H1 (cell line): ENCODE data around the gene ZSCAN12. TPM values are rescaled to one million over a fixed set of nuclear protein-coding genes. Genes with fewer than 3 reads are reported as not detected.

Experiments used
- CTCF ChIA-PET: fragments of 300-600 bp; sonication (Branson Sonifier 250); formaldehyde crosslinking; loops from one replicate; lab custom pipeline; 2021; ENCODE audit not compliant: partially characterized antibody; lab: Charles Lee
- POLR2A ChIA-PET: fragments of 300-600 bp; sonication (Branson Sonifier 250); formaldehyde crosslinking; loops from one replicate; lab custom pipeline; 2021; ENCODE audit warnings: inconsistent platforms; ENCODE audit not compliant: partially characterized antibody; lab: Charles Lee
- DNase-seq, 2 experiments: peaks; one replicate each; pipeline versions ENCODE4 v3.0.0 to v3.0.0-alpha.2; 2010 to 2022; ENCODE audit warnings: low spot score in 2 of 2, low read depth in 1 of 2, mixed read lengths in 1 of 2
- FAIRE-seq: peaks from 2 replicates; lab custom pipeline; 2011; peaks lifted over from hg19 to GRCh38; lab: Jason Lieb, UNC
- H2AFZ ChIP-seq: 2 replicates; pipeline ENCODE4 v1.8.1; 2012; ENCODE audit warnings: low read length, inconsistent platforms
- H2AK5ac ChIP-seq: 2 replicates; pipeline ENCODE4 v1.6.1; 2013; ENCODE audit warnings: low read depth, low read length
- H2BK120ac ChIP-seq: replicated peaks from 2 replicates; pipeline ENCODE3; 2013; ENCODE audit warnings: low read depth, low read length, inconsistent platforms
- H2BK12ac ChIP-seq: 2 replicates; pipeline ENCODE4 v1.6.1; 2013; ENCODE audit warnings: low read depth, low read length
- H2BK15ac ChIP-seq: 2 replicates; pipeline ENCODE4 v1.6.1; 2013; ENCODE audit warnings: low read length
- H2BK20ac ChIP-seq: 2 replicates; pipeline ENCODE4 v1.6.1; 2013; ENCODE audit warnings: low read length
- H2BK5ac ChIP-seq: 2 replicates; pipeline ENCODE4 v1.6.1; 2013; ENCODE audit warnings: low read depth, low read length
- H3K14ac ChIP-seq: 2 replicates; pipeline ENCODE4 v1.6.1; 2013; ENCODE audit warnings: inconsistent platforms; ENCODE audit not compliant: insufficient read length
- H3K18ac ChIP-seq: 2 replicates; pipeline ENCODE4 v1.6.1; 2013; ENCODE audit warnings: low read length; ENCODE audit errors: extremely low read depth
- H3K23ac ChIP-seq: 2 replicates; pipeline ENCODE4 v1.6.1; 2013; ENCODE audit warnings: inconsistent platforms; ENCODE audit not compliant: insufficient read length
- H3K23me2 ChIP-seq: 2 replicates; pipeline ENCODE4 v1.6.1; 2013; ENCODE audit warnings: low read depth, low read length
- H3K27ac ChIP-seq: 2 replicates; pipeline ENCODE4 v1.6.1; 2011; ENCODE audit warnings: low read depth, low read length, inconsistent platforms
- H3K27me3 ChIP-seq, 4 experiments: replicated peaks in 1 of 4; 1 replicate in 1 of 4; 2 replicates in 3 of 4; pipeline versions ENCODE4 v1.6.1 to v1.8.1; 2011 to 2013; ENCODE audit warnings: low read length in 3 of 4, mild to moderate bottlenecking in 3 of 4, inconsistent platforms in 2 of 4, mixed read lengths in 2 of 4, moderate library complexity in 1 of 4; ENCODE audit not compliant: control insufficient read depth in 3 of 4, insufficient read depth in 3 of 4; ENCODE audit errors: extremely low read depth in 1 of 4
- H3K36me3 ChIP-seq, 4 experiments: 2 replicates each; pipeline versions ENCODE4 v1.6.1 to v1.8.1; 2011 to 2013; ENCODE audit warnings: mild to moderate bottlenecking in 4 of 4, low read length in 3 of 4, moderate library complexity in 2 of 4, control low read depth in 1 of 4, inconsistent platforms in 1 of 4; ENCODE audit not compliant: insufficient read depth in 4 of 4, control insufficient read depth in 2 of 4
- H3K4ac ChIP-seq: replicated peaks from 2 replicates; pipeline ENCODE3; 2013; ENCODE audit warnings: low read length, low read depth, mixed read lengths, inconsistent platforms; ENCODE audit not compliant: insufficient read length
- H3K4me1 ChIP-seq, 4 experiments: replicated peaks in 1 of 4; 1 replicate in 1 of 4; 2 replicates in 3 of 4; pipeline versions ENCODE4 v1.6.1 to v1.8.1; 2011 to 2013; ENCODE audit warnings: low read length in 3 of 4, inconsistent platforms in 2 of 4, mixed read lengths in 1 of 4; ENCODE audit not compliant: insufficient read depth in 4 of 4, control insufficient read depth in 3 of 4
- H3K4me2 ChIP-seq, 2 experiments: 2 replicates each; pipeline versions ENCODE4 v1.6.1 to v1.8.1; 2011 to 2013; ENCODE audit warnings: low read depth in 2 of 2, low read length in 2 of 2, control low read depth in 1 of 2, inconsistent platforms in 1 of 2, mild to moderate bottlenecking in 1 of 2; ENCODE audit not compliant: insufficient read depth in 1 of 2
- H3K4me3 ChIP-seq, 4 experiments: fragments of 200-600, 300-600 bp in 1 of 4; sonication (generic), shearing (Covaris generic), sonication (Bioruptor Twin) in 1 of 4; 2 replicates each; pipeline versions ENCODE4 v1.5.1 to v1.8.1; 2011 to 2016; ENCODE audit warnings: low read length in 4 of 4, low read depth in 3 of 4, control low read depth in 2 of 4, inconsistent platforms in 2 of 4, mild to moderate bottlenecking in 2 of 4, mixed read lengths in 1 of 4, moderate library complexity in 1 of 4; ENCODE audit not compliant: insufficient read depth in 2 of 4; ENCODE audit errors: extremely low read depth in 1 of 4
- H3K56ac ChIP-seq: replicated peaks from 2 replicates; pipeline ENCODE3; 2013; ENCODE audit warnings: low read depth, mild to moderate bottlenecking, mixed read lengths, low read length, inconsistent platforms; ENCODE audit not compliant: insufficient read length
- H3K79me1 ChIP-seq: 2 replicates; pipeline ENCODE4 v1.6.1; 2013; ENCODE audit warnings: low read depth, low read length, control low read depth
- H3K79me2 ChIP-seq, 2 experiments: 2 replicates each; pipeline versions ENCODE4 v1.6.1 to v1.8.1; 2012 to 2013; ENCODE audit warnings: low read length in 2 of 2, mild to moderate bottlenecking in 2 of 2, inconsistent platforms in 1 of 2; ENCODE audit not compliant: insufficient read depth in 2 of 2, control insufficient read depth in 1 of 2
- H3K9ac ChIP-seq, 4 experiments: replicated peaks in 1 of 4; 1 replicate in 1 of 4; 2 replicates in 3 of 4; pipeline versions ENCODE4 v1.6.1 to v1.8.1; 2011 to 2013; ENCODE audit warnings: low read depth in 3 of 4, low read length in 3 of 4, control low read depth in 2 of 4, mild to moderate bottlenecking in 2 of 4, moderate library complexity in 2 of 4, inconsistent platforms in 1 of 4; ENCODE audit errors: extremely low read depth in 1 of 4
- H3K9me3 ChIP-seq, 2 experiments: 2 replicates each; pipeline versions ENCODE4 v1.6.1 to v1.8.1; 2012 to 2013; ENCODE audit warnings: mild to moderate bottlenecking in 2 of 2, moderate library complexity in 2 of 2, control low read depth in 1 of 2, inconsistent platforms in 1 of 2, low read depth in 1 of 2, low read length in 1 of 2, mixed read lengths in 1 of 2; ENCODE audit not compliant: insufficient read depth in 2 of 2
- H4K20me1 ChIP-seq, 2 experiments: replicated peaks in 1 of 2; 2 replicates each; pipeline versions ENCODE3 to v1.8.1; 2011 to 2013; ENCODE audit warnings: inconsistent platforms in 2 of 2, low read length in 2 of 2, mild to moderate bottlenecking in 1 of 2; ENCODE audit not compliant: insufficient read depth in 2 of 2, control insufficient read depth in 1 of 2
- H4K5ac ChIP-seq: 2 replicates; pipeline ENCODE4 v1.6.1; 2013; ENCODE audit warnings: low read length, low read depth, mixed read lengths, inconsistent platforms; ENCODE audit not compliant: insufficient read length
- H4K8ac ChIP-seq: 2 replicates; pipeline ENCODE4 v1.8.0; 2013; ENCODE audit warnings: mild to moderate bottlenecking, moderate library complexity, low read length, inconsistent platforms; ENCODE audit not compliant: insufficient read depth; ENCODE audit errors: extremely low read depth
- H4K91ac ChIP-seq: replicated peaks from 2 replicates; pipeline ENCODE3; 2013; ENCODE audit warnings: low read length, mixed read lengths, inconsistent platforms; ENCODE audit not compliant: insufficient read length
- EP300 ChIP-seq, 2 experiments: IDR thresholded peaks; 1 replicate in 1 of 2; 2 replicates in 1 of 2; pipeline ENCODE4 v1.6.1; 2011 to 2012; ENCODE audit warnings: low read depth in 2 of 2, low read length in 2 of 2, mild to moderate bottlenecking in 2 of 2, borderline replicate concordance in 1 of 2, inconsistent platforms in 1 of 2, moderate library complexity in 1 of 2
- HDAC6 ChIP-seq: IDR thresholded peaks from one replicate; pipeline ENCODE4 v1.7.1; 2012; ENCODE audit warnings: low read depth, mild to moderate bottlenecking, inconsistent platforms, low read length, moderate library complexity
- JUN ChIP-seq: IDR thresholded peaks from 2 replicates; pipeline ENCODE4 v1.6.1; 2011; ENCODE audit warnings: low read depth, mild to moderate bottlenecking, improper control_type of control experiment, low read length
- RFX5 ChIP-seq: IDR thresholded peaks from 2 replicates; pipeline ENCODE4 v1.6.1; 2011; ENCODE audit warnings: low read depth, low read length, improper control_type of control experiment, borderline replicate concordance
- SUZ12 ChIP-seq: fragments of 200-600 bp; sonication (generic); IDR thresholded peaks from 2 replicates; pipeline ENCODE4 v1.6.1; 2012; ENCODE audit warnings: mild to moderate bottlenecking, inconsistent platforms, low read length, moderate library complexity, mixed read lengths
- TEAD4 ChIP-seq: IDR thresholded peaks from 2 replicates; pipeline ENCODE4 v1.6.1; 2012; ENCODE audit warnings: low read depth, low read length, inconsistent platforms, mixed read lengths
- WGBS, 2 experiments: shearing (Covaris generic) in 1 of 2; methylation state at CpG; one replicate each; pipeline versions ENCODE4 v1.1.6 to v1.1.7; 2013 to 2015; ENCODE audit warnings: low lambda C conversion rate in 2 of 2, mixed read lengths in 2 of 2, inconsistent platforms in 1 of 2, low coverage in 1 of 2, missing lambda C conversion rate in 1 of 2; ENCODE audit not compliant: insufficient replicate concordance in 2 of 2, insufficient coverage in 1 of 2, insufficient read length in 1 of 2; ENCODE audit errors: extremely low coverage in 1 of 2, missing lambda C conversion rate in 1 of 2; 5-methylcytosine and 5-hydroxymethylcytosine counted together
- polyA plus RNA-seq, 7 experiments: library from polyadenylated mRNA; depleted of rRNA in 3 of 7; stranded (reverse) in 5 of 7; unstranded in 2 of 7; fragments of >200 nt in 5 of 7; fragments of 200-250 nt in 2 of 7; gene quantifications; 1 replicate in 5 of 7; 2 replicates in 1 of 7; 4 replicates in 1 of 7; pipeline versions ENCODE4 v1.2.1 to v1.2.3, GENCODE V29; 2011 to 2013; ENCODE audit warnings: missing spikeins in 2 of 7, mixed read lengths in 2 of 7
- total RNA-seq: library from RNA; stranded (reverse); fragmentation: NEBNext Ultra II Directional; extraction: Animal tissue kit (Norgen Biotek cat#: 25700); gene quantifications from 2 replicates; pipeline ENCODE4 v1.2.1, GENCODE V29; 2021
- TF ChIP-seq, protein P1 (sequence below): IDR thresholded peaks from 2 replicates; pipeline ENCODE4 v1.6.1; 2012; ENCODE audit warnings: low read length, inconsistent platforms
- TF ChIP-seq, protein P2 (sequence below), 3 experiments: IDR thresholded peaks; 1 replicate in 2 of 3; 2 replicates in 1 of 3; pipeline versions ENCODE4 v1.5.1 to v1.6.1; 2011; ENCODE audit warnings: low read length in 3 of 3, mild to moderate bottlenecking in 3 of 3, inconsistent platforms in 2 of 3, low read depth in 1 of 3, moderate library complexity in 1 of 3; ENCODE audit not compliant: insufficient read depth in 1 of 3; ENCODE audit errors: control extremely low read depth in 1 of 3
- TF ChIP-seq, protein P3 (sequence below): IDR thresholded peaks from 2 replicates; pipeline ENCODE4 v1.6.1; 2012; ENCODE audit warnings: inconsistent platforms

ZSCAN12 gene
- total and polyA plus RNA-seq, 2 of the 8 experiments (the other 6 are each of a cell fraction or from before 2014, with no cell fraction given), result 2.2 to 9.6 TPM

DNA sequence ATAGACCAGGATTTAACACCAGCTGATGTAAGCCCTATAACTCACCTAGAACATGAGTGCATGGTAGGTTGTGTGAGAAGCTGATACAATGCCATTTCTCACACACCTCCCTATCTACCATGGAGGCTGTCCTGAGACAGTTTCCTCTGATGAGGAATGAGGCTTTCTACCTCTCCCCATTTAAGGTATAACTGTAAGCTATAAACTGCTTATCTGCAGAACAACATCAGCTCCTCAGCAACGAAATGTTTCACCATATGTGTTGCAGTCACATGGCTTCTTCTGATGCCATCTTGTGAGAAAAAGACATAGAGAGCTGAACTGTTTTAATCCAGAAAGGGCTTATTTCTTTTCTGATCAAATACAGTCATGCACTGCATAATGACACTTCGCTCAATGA is 29.1 kb downstream of the ZSCAN12 start:
- Histone ChIP-seq H3K4me2 (no peak overlapping the region), H3K27me3 (no peaks in the 10 kb centered on the region), H2BK20ac (no peak overlapping the region), H3K23me2 (no peaks in the 10 kb centered on the region), H4K5ac (no peak overlapping the region), H2BK12ac (no peak overlapping the region), H3K79me1 (no peaks in the 10 kb centered on the region), H3K4me3 (no peak overlapping the region), H2AK5ac (no peak overlapping the region), H4K20me1 (no peaks in the 10 kb centered on the region), H2AFZ (no peak overlapping the region), H2BK15ac (no peak overlapping the region), H3K9ac (no peak overlapping the region), H2BK5ac (no peak overlapping the region), H3K14ac (no peak overlapping the region), H4K91ac (no peak overlapping the region), H3K36me3 (peaks cover 4 to 10% (median 8%) of the 10 kb centered on the region in 4 experiments; a peak in 5 of 8 replicates), H3K4ac (no peak overlapping the region), H2BK120ac (no peak overlapping the region), H4K8ac (no peak overlapping the region), H3K79me2 (no peaks in the 10 kb centered on the region), H3K23ac (no peak overlapping the region), H3K18ac (no peak overlapping the region), H3K56ac (no peak overlapping the region), H3K27ac (no peak overlapping the region), H3K9me3 (no peaks in the 10 kb centered on the region), H3K4me1 (no peaks in the 10 kb centered on the region)
- FAIRE-seq, result no peak
- POLR2A ChIA-PET, result interaction anchor here (1.0 to 2.4 kb wide), 4 partner anchors 13 to 34 kb away, joined by 3 to 7 read pairs (median 6); partner anchors contain the start of gene ZSCAN31
- DNase-seq, result no peak
- CTCF ChIA-PET, result interaction anchor here (0.7 to 2.1 kb wide), 2 partner anchors 13 to 32 kb away, joined by 3 to 11 read pairs; no protein-coding TSS in a partner anchor
- WGBS, 2 experiments, result 89% methylated on average over 2 of the region's 2 CpGs; no CpG with 5 or more reads in 1 of the 2 experiments
- TF ChIP-seq, protein P1, sequence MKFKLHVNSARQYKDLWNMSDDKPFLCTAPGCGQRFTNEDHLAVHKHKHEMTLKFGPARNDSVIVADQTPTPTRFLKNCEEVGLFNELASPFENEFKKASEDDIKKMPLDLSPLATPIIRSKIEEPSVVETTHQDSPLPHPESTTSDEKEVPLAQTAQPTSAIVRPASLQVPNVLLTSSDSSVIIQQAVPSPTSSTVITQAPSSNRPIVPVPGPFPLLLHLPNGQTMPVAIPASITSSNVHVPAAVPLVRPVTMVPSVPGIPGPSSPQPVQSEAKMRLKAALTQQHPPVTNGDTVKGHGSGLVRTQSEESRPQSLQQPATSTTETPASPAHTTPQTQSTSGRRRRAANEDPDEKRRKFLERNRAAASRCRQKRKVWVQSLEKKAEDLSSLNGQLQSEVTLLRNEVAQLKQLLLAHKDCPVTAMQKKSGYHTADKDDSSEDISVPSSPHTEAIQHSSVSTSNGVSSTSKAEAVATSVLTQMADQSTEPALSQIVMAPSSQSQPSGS, result no peak
- TF ChIP-seq JUN (no peak), HDAC6 (no peak), RFX5 (no peak), TEAD4 (no peak), SUZ12 (no peak), EP300 (IDR thresholded peaks at IDR 0.05; ENCODE audit: borderline replicate concordance in 1 of 2, low read depth in 2 of 2, low read length in 2 of 2) (no peak)
- TF ChIP-seq, protein P2, sequence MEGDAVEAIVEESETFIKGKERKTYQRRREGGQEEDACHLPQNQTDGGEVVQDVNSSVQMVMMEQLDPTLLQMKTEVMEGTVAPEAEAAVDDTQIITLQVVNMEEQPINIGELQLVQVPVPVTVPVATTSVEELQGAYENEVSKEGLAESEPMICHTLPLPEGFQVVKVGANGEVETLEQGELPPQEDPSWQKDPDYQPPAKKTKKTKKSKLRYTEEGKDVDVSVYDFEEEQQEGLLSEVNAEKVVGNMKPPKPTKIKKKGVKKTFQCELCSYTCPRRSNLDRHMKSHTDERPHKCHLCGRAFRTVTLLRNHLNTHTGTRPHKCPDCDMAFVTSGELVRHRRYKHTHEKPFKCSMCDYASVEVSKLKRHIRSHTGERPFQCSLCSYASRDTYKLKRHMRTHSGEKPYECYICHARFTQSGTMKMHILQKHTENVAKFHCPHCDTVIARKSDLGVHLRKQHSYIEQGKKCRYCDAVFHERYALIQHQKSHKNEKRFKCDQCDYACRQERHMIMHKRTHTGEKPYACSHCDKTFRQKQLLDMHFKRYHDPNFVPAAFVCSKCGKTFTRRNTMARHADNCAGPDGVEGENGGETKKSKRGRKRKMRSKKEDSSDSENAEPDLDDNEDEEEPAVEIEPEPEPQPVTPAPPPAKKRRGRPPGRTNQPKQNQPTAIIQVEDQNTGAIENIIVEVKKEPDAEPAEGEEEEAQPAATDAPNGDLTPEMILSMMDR (IDR thresholded peaks at IDR 0.05; ENCODE audit: control extremely low read depth in 1 of 3, insufficient read depth in 1 of 3, low read depth in 1 of 3, low read length in 3 of 3), result no peak
- TF ChIP-seq, protein P3, sequence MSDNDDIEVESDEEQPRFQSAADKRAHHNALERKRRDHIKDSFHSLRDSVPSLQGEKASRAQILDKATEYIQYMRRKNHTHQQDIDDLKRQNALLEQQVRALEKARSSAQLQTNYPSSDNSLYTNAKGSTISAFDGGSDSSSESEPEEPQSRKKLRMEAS, result no peak
